Mesenteric fat pad (tissue), 1 donor: ENCODE results near the gene ZBTB24. TPM values are rescaled to one million over a fixed set of nuclear protein-coding genes. Genes with fewer than 3 reads are reported as not detected.

Experiments used
- DNase-seq: peaks from one replicate; pipeline ENCODE4 v3.0.0-alpha.2; 2020; ENCODE audit warnings: low spot score
- total RNA-seq: library from RNA; stranded (reverse); fragmentation: NEBNext Ultra II Directional; extraction: Animal tissue kit (Norgen Biotek cat#: 25700); gene quantifications from one replicate; pipeline ENCODE4 v1.2.1, GENCODE V29; 2021
- donor health status: DM: yes; HTN: yes; CAD: no.

ZBTB24 gene
- total RNA-seq, 1 donor from 2014 or later: 6.3 TPM

- no peak for DNase-seq
Observed at GRCh38 chr6:109429496-109429895, 53.5 kb downstream of the ZBTB24 start.

GRCh38 chr6:109428889-109429477, 54.0 kb downstream of the ZBTB24 start:
- DNase-seq: no peak

GRCh38 chr6:109424946-109425345, 58.1 kb downstream of the ZBTB24 start:
- no peak for DNase-seq

- DNase-seq: no peak
Observed at GRCh38 chr6:109421184-109421583, 61.8 kb downstream of the ZBTB24 start.

GRCh38 chr6:109420751-109421150, 62.3 kb downstream of the ZBTB24 start:
- DNase-seq: no peak

- no peak for DNase-seq
Observed at GRCh38 chr6:109417646-109418045, 65.4 kb downstream of the ZBTB24 start.

Other genes with a start within 250 kb of the ZBTB24 start
- 323 TPM for gene CD164, start 100.8 kb downstream of the ZBTB24 start, total RNA-seq
- 2.3 TPM for gene PPIL6, start 42.6 kb downstream of the ZBTB24 start, total RNA-seq
- gene SMPD2, start 42.5 kb downstream of the ZBTB24 start, total RNA-seq: 9.4 TPM
- gene MICAL1, start 27.4 kb downstream of the ZBTB24 start, total RNA-seq: 24.6 TPM
- gene AK9, start 208.0 kb upstream of the ZBTB24 start, total RNA-seq: 7.4 TPM
- 17.9 TPM for gene FIG4, start 208.1 kb upstream of the ZBTB24 start, total RNA-seq